Hematopoietic multipotent progenitor cell treated with erythropoietin and hydrocortisone succinate and interleukin-3 and kit ligand, for 4 days (in vitro differentiated cells): ENCODE results near the gene BABAM1.

Source experiments
- DNase-seq: peaks from one replicate; pipeline ENCODE4 v3.0.0-alpha.2; 2015

BABAM1 gene

DNA sequence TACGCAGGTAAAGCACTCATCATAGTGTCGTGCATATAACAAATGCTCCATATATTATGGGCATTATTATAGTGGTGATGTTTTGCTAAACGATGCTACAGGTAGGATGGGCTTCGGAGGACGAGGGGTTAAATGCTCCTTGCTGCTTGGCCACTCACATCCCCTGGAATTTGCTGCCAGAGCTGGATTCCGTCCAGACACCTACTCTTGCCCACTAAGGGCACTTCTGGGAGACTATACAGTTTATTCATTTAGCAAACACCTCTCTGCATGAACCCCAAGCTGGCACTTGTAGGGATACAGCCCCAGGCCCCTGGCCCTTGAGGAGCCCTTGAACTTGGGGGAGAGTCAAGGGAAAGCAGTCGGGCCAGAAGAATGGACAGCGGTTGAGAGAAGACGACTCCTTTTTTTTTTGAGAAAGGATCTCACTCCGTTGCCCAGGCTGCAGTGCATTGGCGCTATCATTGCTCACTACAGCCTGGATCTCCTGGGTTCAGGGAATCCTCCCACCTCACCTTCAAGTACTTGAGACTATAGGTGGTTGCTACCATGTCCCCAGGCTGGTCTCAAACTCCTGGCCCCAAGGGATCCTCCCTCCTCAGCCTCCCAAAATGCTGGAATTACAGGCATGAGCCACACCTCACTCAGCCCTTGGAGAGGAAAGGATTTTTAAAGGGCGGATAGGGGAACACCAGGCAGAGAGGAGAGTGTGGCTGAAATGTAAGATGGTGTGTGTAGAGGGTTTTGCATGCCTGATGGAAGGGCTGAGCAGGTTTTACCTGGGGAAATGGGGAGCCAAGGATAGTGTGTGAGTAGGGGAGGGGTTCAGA, 37.4 kb downstream of the BABAM1 start:
- no peak for DNase-seq

DNA sequence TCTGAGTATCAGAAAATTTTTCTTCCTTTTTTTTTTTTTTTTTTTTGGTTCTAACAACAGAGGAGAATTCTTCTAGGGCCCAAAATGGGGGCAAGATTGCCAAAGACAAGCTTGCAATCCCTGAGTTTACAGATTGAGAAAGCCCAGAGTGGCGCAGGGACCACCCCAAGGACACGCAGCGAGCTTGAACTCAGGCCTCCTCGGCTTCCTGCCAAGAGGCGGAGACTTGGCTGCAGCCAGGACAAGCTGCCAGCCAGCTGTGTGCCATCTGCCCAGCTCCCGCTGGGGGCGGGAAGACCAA, 37.9 kb downstream of the BABAM1 start:
- no peak for DNase-seq

DNA sequence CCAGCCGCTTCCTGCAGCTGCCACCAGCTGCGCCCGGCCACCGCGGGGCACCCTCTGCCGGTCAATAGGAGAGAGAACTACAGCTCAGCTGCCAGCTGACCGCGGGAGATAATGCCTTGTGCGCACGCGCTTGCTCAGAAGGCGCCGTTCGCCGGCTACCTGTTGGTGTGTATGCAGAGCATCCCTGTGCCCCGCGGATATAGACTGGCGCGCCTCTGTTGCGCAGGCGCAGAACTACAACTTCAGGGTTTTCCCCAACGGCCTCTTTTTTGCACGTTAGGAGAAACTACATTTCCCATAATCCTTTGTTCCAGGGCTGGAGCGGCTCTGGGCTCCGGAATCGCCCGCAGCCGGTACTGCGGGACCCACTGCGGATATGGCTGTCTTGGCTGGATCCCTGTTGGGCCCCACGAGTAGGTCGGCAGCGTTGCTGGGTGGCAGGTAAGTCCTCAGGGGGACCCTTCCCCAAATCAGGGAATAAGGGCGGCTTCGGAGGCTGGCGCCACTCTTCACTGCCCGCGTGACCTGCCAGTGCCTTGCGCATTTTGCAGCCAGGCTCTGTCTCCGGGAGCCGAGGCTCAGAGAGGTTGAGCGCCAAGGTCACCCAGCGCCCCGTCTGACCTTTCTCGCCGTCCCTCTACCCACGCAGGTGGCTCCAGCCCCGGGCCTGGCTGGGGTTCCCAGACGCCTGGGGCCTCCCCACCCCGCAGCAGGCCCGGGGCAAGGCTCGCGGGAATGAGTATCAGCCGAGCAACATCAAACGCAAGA, 38.5 kb downstream of the BABAM1 start, which contains the start of gene MRPL34:
Gene MRPL34, plus strand, starts transcription at position 356 of the 768 bp plus-strand sequence. Its CDS starts 21 bp downstream, at position 377.
- DNase-seq = peak; percentile 100

DNA sequence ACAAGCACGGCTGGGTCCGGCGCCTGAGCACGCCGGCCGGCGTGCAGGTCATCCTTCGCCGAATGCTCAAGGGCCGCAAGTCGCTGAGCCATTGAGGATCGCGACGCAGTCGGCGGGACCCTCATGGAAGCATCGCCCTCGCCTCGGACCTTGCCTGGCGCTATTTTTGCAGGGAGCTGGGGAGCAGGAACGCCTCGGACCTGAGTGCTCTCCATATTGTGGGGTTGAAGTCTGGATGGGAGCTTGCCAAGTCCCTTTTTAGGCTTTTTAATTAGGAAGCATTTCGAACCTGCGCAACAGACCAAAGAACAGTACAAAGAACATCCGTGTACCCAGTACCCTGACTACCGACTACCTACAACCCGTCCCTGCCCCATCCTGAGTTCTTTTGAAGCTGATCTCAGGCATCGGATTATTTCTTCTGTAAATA, 39.1 kb downstream of the BABAM1 start:
- DNase-seq = no peak

DNA sequence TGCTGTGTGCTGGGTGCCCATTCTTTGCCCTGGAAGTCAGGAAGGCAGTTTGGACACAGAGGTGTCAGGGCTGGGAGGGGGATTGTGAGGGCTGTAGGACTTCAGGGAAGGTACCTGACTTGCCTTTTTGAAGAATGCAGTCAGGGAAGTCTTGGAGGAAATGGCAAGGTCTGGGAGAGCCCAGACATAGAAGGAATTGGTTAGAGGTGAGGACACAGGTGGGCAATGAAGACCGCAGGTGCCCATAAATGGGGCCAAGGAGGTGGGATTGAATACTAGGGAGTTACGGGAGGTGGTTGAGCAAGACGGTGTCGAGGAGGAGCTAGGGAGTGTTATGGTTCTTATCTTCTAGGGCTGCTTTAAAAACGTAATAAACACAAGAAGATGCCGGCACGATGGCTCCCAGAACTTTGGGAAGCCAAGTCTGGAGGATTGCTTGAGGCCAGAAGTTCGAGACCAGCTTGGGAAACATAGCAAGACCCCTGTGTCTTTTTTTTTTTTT, 40.7 kb downstream of the BABAM1 start:
- no peak for DNase-seq

DNA sequence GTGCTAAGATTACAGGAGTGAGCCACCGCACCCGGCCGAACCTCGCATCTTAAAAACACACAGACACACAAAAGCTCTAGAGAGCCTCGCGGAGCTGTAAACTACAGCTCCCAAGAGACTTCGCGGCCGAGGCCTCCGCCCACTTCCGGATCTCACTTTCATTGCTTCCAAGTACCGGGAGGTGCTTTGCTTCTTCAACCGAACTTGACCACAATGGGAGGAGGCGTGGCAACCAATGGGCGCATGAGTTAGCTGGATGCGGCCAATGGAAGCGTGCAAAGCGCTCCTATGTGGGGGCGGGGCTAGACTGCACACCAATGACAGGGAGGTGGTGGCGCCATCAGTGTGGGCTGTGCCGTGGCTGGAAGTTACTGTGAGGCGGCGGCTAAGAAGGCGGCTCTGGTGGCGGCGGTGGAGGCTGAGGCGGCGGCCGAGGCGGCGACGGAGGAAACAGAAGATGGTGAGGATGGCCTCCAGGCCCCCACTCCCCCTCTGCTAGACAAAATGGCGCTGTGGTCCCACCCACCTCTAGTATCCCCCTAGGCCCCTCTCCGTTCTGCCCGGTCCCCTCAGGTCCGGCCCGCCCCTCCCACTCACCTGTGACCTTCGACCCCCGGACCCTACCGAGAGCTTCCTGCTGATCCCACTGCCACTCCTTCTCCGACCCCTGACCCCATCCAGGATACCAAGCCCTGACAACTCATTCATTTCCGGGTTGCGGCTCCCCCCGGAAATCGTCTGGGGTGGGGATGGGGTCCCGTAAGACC, 42.1 kb downstream of the BABAM1 start, which contains the start of gene DDA1:
Gene DDA1, plus strand, starts transcription at position 366 of the 767 bp plus-strand sequence. Its CDS starts 92 bp downstream, at position 458.
- DNase-seq = peak; percentile 100

DNA sequence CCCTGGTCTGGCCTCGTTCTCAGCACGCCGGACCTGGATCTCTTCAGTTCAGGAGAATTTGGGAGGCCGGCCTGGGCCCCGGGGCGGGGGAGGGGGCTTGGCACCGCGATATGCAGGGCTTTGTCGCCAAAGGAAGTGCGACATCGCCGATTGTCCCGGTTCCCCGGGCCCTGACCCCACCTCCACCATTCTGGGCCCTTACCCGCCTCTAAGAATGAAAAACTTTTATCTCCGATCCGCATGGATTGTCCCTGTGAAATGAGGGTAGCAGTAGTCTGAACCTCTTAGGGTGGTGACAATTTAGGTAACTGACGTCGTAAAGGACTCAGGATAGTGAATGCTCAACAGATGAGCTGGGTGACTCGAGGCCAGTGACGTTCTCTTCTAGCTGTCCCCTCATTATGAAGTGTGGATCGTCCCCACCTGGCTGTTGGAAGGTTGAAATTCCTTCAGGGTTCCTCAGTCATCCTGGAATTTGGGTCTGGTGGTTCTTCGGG, 42.8 kb downstream of the BABAM1 start:
- DNase-seq = no peak

DNA sequence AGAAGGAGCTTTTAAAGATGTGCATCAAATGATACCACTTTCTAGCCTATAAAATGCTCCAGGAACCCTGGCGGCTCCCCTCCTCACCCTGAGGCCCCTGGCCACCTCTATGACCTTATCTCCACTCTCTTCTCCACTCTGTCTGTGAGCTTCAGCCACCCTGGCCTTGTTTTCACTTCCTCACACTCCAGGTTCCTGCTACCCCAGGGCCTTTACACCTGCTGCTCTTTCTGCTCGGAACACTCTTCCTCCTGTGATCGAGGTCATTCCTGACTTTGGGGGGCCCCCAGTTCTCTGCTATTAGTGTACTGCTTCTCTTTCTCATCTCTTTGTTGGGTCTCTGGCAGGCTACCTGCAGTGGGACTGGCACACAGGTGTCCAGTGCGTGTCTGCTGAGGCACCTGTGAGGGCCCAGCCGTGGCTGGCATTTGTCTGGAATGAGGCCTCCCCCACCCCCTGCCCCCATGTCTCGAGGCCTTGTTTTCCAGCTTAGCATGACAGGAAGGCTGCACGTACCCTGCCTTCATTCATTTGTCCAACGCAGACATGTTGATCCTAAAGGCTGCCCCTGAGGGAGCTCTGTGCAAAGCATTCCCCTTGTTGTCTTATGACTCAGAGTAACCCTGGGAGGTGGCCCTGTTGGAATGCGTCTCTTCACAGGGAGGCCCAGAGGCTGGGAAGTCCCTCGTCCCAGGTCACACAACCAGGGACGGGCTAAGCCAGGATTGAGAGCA, 44.4 kb downstream of the BABAM1 start:
- DNase-seq = no peak

DNA sequence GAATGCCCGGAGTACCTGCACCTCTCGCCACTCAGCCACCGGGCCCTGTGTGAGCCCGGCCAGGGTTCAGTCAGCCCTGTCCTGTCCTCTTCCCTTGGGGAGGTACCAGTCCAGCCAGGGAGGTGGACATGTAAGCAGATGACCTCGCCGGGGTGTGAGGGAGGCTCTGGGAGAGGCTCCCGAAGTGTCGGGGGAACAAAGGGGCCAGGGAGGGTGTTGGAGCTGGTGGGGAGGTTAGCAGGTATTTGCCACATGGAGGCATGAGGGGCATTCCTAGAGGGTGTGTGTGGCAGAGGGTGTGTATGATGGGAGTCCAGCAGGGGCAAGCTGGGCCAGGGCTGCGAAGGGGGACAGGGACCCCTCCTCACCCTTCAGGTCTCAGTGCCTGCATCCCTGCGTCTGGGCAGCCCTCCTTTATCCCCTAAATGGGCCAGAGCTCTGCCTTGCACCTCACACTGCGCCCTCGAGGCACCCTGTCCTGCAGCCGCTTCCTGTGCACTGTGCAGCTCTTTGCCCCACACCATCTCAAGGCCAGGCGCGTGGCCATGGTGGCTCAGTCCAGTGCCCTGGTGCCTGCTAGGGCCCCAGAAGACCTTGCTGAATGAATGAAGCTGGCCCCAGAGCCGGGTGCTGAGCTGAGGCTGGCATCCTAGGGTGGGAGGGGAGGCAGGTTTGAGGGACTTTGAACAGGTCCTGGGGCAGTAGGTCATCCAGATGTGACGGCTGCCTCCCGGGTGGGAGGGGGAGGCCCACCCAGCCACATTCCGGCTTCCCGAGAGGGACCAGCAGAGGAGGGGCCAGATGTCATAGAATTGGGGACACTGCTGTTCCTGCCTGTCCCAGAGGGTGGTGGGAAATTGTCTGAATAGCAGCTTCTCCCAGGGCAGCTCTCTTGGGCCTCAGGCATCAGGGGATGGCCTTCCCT, 45.2 kb downstream of the BABAM1 start:
- DNase-seq = no peak

DNA sequence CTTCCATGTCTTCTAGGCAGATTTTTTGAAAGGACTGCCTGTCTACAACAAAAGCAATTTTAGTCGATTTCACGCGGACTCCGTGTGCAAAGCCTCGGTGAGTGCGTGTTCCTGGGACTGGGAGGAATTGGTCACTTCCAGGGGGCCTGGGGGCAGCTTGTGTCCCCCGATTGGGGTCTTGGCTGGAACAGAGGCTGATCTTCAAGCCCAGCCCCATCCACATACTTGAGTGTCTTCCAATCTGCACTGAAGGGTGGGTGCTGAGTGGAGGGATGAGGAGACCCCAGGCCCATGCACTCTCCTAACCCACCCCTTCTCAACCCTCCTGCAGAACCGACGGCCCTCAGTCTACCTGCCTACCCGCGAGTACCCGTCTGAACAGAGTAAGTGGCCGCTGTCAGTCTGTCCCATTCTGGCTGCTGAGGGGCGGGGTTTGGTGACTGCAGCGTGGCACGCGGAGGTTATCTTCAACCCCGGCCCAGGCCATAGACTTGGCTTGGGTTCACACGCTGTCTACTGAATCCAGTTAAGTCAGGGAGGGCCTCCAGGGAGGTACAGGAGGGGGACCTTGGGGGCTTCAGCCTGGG, 46.9 kb downstream of the BABAM1 start:
- DNase-seq = no peak

DNA sequence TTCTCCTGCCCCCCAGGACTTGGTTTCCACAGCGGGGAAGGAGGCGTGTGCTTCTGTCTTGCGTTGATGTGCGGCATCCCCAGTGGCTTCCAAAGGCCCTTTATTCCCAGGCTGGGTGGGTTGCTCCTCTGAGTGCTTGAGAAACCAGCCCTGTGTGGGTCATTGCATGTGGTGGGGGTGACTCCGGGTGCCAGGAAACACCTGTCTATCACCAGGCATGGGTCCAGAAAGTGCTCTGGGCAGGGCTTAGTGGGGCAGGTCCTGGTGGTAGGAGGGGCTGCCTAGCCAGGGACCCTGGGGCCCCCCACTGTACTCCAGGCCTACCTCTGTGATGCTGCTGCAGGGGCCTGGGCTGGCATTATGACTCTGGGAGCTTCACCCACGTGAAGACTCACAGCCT, 51.7 kb downstream of the BABAM1 start:
- DNase-seq = no peak

DNA sequence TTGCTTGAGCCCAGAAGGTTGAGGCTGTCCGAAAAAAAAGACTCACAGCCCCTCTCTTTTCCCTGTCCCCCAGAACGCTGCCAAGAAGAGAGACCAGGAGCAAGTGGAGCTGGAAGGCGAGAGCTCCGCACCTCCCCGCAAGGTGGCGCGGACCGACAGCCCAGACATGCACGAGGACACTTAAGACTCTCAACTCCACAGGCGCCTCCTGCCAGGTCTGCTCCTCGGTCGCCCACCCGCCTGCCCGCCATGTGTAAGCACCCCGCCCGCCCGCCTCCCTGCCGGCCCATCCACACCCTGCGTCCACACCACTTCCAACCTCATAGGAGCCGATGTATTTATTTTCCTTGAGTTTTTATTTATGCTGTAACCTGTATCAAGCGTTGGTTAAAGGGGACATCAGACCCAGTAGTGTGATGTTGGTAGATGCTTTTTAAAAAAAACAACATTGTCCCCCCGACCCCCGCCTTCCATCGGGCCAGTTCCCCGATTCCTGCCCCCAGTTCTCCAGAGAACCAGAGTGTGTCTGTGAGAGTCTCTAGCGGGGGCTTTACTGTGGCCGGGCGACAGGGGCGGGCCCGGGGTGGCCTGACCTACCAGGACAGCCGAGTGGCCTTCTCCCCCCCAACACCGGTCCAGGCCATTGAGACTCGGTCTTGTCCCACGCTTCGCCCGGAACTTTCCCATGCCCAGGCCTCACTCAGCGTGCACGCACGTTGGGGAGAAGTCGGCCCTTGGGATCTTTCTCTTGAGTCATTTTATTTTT, 52.4 kb downstream of the BABAM1 start:
- no peak for DNase-seq

DNA sequence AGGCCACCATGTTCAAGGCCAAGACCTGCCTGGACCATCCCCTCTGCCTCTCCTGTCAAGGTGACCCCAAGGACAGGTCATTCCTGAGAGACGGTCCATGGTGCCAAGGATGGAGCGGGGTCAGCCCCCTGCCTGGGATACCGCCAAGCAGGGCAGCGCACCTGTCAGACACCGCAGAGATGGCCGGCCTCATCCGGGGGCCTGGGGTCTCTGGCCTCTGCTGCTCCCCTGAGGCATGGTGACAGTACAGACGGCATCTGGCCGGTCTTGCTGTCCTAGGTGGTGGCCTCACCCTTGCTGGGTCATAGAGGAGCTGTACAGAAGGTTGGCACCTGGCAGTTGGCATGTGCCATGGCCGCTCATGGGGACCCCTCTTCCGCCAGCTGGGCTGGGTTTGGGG, 53.2 kb downstream of the BABAM1 start:
- DNase-seq = no peak

DNA sequence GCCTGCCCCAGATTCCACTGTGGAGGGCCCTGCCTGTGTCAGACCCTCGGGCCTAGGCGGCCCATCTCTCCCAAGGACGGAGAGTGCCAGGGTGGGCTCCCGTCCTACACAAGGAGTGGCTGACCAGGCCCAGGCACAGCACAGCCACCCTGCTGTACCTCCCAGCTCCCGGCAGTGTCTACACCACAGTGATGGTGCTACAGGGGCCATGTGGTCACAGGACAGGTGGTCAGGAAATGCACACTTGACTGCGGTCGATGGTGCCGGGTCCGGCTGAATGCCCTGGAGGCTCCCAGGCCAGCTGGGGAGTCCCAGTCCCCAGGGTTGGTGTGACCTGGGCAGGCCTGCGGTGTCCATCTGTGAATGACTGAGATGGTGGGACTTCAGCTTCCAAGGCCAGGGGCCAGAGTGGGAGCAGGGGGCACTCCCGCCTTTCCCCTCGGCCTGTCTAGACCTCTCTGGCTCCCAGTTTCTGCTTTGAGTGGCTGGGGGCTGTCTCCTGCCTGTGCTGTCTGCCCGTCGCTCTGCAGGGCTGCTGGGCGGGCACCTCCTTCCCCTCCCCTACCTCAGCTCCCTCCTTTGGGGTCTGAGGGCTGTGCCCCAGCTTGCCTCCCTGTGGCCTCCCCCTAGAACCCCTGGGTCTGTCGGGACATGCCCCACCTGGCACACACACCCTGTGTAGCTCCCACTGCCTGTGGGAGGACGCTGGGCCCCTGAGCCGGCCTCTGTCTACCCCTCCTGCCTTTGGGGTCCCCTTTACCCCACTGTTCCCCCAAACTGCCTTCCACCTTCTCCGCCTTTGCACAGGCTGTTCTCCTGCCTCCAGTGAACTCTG, 54.6 kb downstream of the BABAM1 start:
- DNase-seq = no peak

DNA sequence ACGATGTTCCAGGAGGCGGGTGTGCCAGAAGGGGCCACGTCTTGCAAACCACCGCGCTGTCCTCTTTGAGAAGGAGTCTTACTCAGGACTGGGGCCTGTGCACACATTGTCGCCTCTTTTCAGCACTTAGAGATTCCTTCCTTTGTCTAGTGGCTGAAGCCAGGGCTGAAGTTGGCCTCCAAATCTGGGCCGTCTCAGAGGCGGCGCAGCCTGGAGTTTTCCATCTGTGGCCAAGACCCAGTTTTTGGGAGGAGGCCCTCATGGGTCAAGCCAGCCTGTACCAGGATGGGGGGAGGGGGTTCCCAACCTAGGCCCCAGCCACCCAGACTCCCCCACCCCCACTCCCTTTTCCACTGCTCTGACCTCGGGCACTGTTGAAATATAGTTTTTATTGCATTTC, 55.6 kb downstream of the BABAM1 start:
- DNase-seq = no peak

DNA sequence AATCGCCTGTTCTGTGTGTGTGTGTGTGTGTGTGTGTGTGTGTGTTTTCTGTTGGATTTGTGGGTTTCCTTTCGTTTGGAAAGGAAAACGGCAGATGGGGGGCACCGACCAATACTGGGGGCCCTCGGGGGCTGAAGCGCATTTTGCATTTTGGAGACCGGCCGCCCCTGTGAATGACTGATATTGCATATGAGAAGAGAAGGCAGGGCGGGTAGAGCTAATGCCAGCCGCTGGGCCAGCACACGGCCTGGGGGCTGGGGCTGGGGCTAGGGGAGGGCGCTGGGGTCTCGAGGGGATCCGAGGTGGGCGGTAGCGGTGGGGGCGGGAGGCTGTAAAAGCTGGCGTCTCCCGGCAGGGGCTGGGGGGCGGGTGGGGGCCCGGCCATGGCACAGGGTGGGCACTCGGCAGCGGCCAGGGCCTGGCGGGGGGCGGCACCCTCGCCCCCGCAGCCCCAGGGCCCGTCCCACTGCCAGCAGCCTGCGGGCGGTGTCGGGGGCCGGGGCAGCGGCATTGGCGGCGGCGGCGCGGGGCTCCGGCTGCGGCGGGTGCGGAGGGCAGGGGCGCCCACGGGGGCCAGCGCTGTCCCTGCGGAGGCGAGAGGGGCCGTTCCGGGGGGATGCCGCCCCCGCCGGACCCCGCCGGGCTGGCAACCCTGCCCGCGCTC, 56.2 kb downstream of the BABAM1 start:
- no peak for DNase-seq

DNA sequence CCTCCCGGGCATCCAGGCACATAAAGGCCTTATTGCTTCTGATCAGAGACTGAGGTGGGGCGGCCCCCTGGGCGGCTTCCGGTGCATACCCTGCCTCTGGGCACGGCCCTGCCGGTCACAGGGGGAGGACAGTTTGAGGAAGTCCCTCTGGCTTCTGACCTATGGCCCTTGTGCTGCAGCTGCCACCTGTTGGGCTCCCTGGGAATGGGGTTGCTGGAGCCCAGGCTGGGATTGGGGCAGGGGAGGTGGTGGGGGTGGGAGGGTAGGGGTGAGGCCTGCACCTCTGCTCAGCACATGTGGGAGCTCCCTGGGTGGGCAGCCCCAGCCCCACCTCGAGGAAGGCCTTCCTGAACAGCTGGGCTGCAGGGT, 56.7 kb downstream of the BABAM1 start:
- DNase-seq = peak; percentile 77

DNA sequence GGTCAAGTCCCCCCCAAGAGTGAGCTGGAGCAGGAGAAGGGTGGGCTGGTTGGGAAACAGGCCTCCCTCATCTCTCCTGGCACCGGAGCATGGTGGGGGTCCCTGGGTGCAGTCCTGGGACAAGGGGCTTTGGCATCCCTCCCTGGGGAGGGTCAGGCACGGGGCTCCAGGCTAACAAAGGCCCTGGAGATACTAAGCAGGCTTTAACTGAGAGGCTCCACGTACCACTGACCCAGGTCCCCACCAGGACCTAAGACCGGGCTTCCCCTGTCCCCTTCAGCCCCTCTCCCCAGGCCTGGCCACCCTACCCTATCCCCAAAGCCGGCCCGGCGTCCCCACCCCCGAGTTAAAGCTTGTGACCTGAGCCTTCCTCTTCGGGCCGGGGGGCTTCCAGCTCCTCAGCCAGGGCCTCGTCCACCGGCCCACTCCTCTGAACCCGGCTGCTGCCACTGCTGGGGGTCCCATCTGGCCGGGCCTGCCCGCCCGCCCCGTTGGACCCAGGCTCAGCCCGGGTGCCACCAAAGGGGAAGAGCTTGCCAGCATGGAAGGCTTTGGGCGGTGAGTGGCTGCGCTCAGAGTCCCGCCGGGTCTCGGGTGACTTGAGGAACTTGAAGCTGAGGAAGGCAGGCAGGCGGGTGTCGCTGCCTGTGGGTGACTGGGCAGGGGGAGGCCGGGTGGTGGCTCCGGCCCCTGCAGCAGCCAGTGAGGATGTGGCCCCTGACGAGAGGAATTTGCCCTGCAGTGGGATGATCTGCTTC, 57.3 kb downstream of the BABAM1 start:
- DNase-seq = no peak
